ACC112 (cell line): ENCODE data around the gene PLK5.

Source experiments
- H2AFZ ChIP-seq: fragments of 200-600 bp; sonication (generic); one replicate; pipeline ENCODE4 v1.6.0; 2017; ENCODE audit warnings: antibody characterized with exemption, low read length; ENCODE audit not compliant: unreplicated experiment
- H3K27ac ChIP-seq: fragments of 200-600 bp; sonication (generic); 2 replicates; pipeline ENCODE4 v1.5.1; 2014; ENCODE audit warnings: low read depth, mild to moderate bottlenecking, antibody characterized with exemption, low read length, moderate library complexity
- H3K27me3 ChIP-seq: fragments of 200-600 bp; sonication (generic); 2 replicates; pipeline ENCODE4 v1.6.1; 2014; ENCODE audit warnings: mild to moderate bottlenecking, antibody characterized with exemption, low read length, moderate library complexity, mixed read lengths; ENCODE audit not compliant: insufficient read depth
- H3K36me3 ChIP-seq: fragments of 200-600 bp; sonication (generic); 2 replicates; pipeline ENCODE4 v1.6.1; 2016; ENCODE audit warnings: mild to moderate bottlenecking, antibody characterized with exemption, low read length, moderate library complexity, mixed read lengths; ENCODE audit not compliant: insufficient read depth
- H3K4me1 ChIP-seq: fragments of 200-600 bp; sonication (generic); one replicate; pipeline ENCODE4 v1.6.1; 2016; ENCODE audit warnings: low read length, mixed read lengths; ENCODE audit not compliant: insufficient read depth, unreplicated experiment, control insufficient read depth
- H3K4me3 ChIP-seq: fragments of 200-600 bp; sonication (generic); 2 replicates; pipeline ENCODE4 v1.5.1; 2014; ENCODE audit warnings: mild to moderate bottlenecking, low read depth, low read length
- H3K79me2 ChIP-seq: fragments of 200-600 bp; sonication (generic); one replicate; pipeline ENCODE4 v1.6.0; 2016; ENCODE audit warnings: low read length; ENCODE audit not compliant: control insufficient read depth, unreplicated experiment, insufficient read depth

Gene PLK5

GRCh38 chr19:1483131-1483978 lies 40.5 kb upstream of the PLK5 start:
- H3K4me3 ChIP-seq, result no peak overlapping the region
- no peaks in the 10 kb centered on the region for H3K4me1 ChIP-seq
- H3K27me3 ChIP-seq, result no peaks in the 10 kb centered on the region
- H3K79me2 ChIP-seq, result peaks cover 3% of the 10 kb centered on the region
- no peaks in the 10 kb centered on the region for H3K36me3 ChIP-seq
- H2AFZ ChIP-seq, result no peak overlapping the region
- H3K27ac ChIP-seq, result no peak overlapping the region

GRCh38 chr19:1483979-1484428 lies 39.9 kb upstream of the PLK5 start:
- H3K4me3 ChIP-seq, result no peak overlapping the region
- no peak overlapping the region for H2AFZ ChIP-seq
- no peaks in the 10 kb centered on the region for H3K4me1 ChIP-seq
- no peaks in the 10 kb centered on the region for H3K27me3 ChIP-seq
- no peak overlapping the region for H3K27ac ChIP-seq
- no peaks in the 10 kb centered on the region for H3K36me3 ChIP-seq
- H3K79me2 ChIP-seq, result no peaks in the 10 kb centered on the region

- Histone ChIP-seq H3K4me3 (no peak overlapping the region), H2AFZ (no peak overlapping the region), H3K79me2 (no peaks in the 10 kb centered on the region), H3K27ac (no peak overlapping the region), H3K4me1 (no peaks in the 10 kb centered on the region), H3K36me3 (no peaks in the 10 kb centered on the region), H3K27me3 (peaks cover 6% of the 10 kb centered on the region; the same call in 1 of the 2 replicates)
Measured at GRCh38 chr19:1486720-1487575, 36.9 kb upstream of the PLK5 start.

GRCh38 chr19:1487576-1488281 lies 36.1 kb upstream of the PLK5 start:
- H3K4me1 ChIP-seq, result no peaks in the 10 kb centered on the region
- no peak overlapping the region for H3K27ac ChIP-seq
- no peaks in the 10 kb centered on the region for H3K36me3 ChIP-seq

GRCh38 chr19:1488282-1488601 lies 35.6 kb upstream of the PLK5 start:
- Histone ChIP-seq H3K4me3 (no peak overlapping the region), H2AFZ (no peak overlapping the region), H3K36me3 (no peaks in the 10 kb centered on the region), H3K27ac (no peak overlapping the region), H3K4me1 (no peaks in the 10 kb centered on the region), H3K79me2 (no peaks in the 10 kb centered on the region), H3K27me3 (peaks cover 6% of the 10 kb centered on the region; the same call in 1 of the 2 replicates)

More at GRCh38 chr19:1487576-1488281, 36.1 kb upstream of the PLK5 start:
- no peak overlapping the region for H2AFZ ChIP-seq
- H3K4me3 ChIP-seq, result no peak overlapping the region
- H3K27me3 ChIP-seq, result peaks cover 6% of the 10 kb centered on the region; the same call in 1 of the 2 replicates
- H3K79me2 ChIP-seq, result no peaks in the 10 kb centered on the region

GRCh38 chr19:1489463-1490310 lies 34.2 kb upstream of the PLK5 start:
- Histone ChIP-seq H3K4me1 (no peaks in the 10 kb centered on the region), H2AFZ (no peak overlapping the region), H3K27me3 (peaks cover 6% of the 10 kb centered on the region; the same call in 1 of the 2 replicates), H3K4me3 (peak overlapping the region; percentile 73), H3K27ac (no peak overlapping the region), H3K79me2 (no peaks in the 10 kb centered on the region), H3K36me3 (no peaks in the 10 kb centered on the region)

- no peak within 1 kb of the TSS for H2AFZ ChIP-seq
- H3K4me3 ChIP-seq, result peak within 1 kb of the TSS; percentile 73
- H3K79me2 ChIP-seq, result no peaks in the 10 kb centered on the region
- H3K4me1 ChIP-seq, result no peaks in the 10 kb centered on the region
- no peak within 1 kb of the TSS for H3K27ac ChIP-seq
- peaks cover 6% of the 10 kb centered on the region; the same call in 1 of the 2 replicates for H3K27me3 ChIP-seq
- H3K36me3 ChIP-seq, result no peaks in the 10 kb centered on the region
Measured at GRCh38 chr19:1490311-1491113, 33.4 kb upstream of the PLK5 start, which contains the start of gene PCSK4. TSS of gene PCSK4 (minus strand) at chr19:1490350. CDS start at chr19:1490346, 4 bp downstream.

- H3K79me2 ChIP-seq, result no peaks in the 10 kb centered on the region
- H3K27me3 ChIP-seq, result peaks cover 6% of the 10 kb centered on the region; the same call in 1 of the 2 replicates
- no peak within 1 kb of the TSS for H3K27ac ChIP-seq
- no peak within 1 kb of the TSS for H2AFZ ChIP-seq
- H3K36me3 ChIP-seq, result no peaks in the 10 kb centered on the region
- peak within 1 kb of the TSS; percentile 73 for H3K4me3 ChIP-seq
- H3K4me1 ChIP-seq, result no peaks in the 10 kb centered on the region
Measured at GRCh38 chr19:1491114-1491848, 32.6 kb upstream of the PLK5 start, which contains the start of gene REEP6. TSS of gene REEP6 (plus strand) at chr19:1491181. CDS start at chr19:1491270, 89 bp downstream.

- Histone ChIP-seq H3K4me3 (no peak overlapping the region; the same call in 1 of the 2 replicates), H3K27ac (no peak overlapping the region), H3K36me3 (no peaks in the 10 kb centered on the region), H3K4me1 (no peaks in the 10 kb centered on the region), H3K79me2 (no peaks in the 10 kb centered on the region), H3K27me3 (peaks cover 6% of the 10 kb centered on the region; the same call in 1 of the 2 replicates), H2AFZ (no peak overlapping the region)
Measured at GRCh38 chr19:1491849-1492170, 32.1 kb upstream of the PLK5 start.
